IPS-NIHi11 (cell line): ENCODE measurements around the gene C1RL.
"Not testable (repeated sequence)": the region's sequence is repeated elsewhere in the genome, so short reads cannot be mapped to it uniquely, and the experiment has no call there.

Experiments
- DNase-seq: peaks from one replicate; pipeline ENCODE4 v3.0.0; 2012; ENCODE audit warnings: mixed read lengths, low spot score

The C1RL gene

DNA sequence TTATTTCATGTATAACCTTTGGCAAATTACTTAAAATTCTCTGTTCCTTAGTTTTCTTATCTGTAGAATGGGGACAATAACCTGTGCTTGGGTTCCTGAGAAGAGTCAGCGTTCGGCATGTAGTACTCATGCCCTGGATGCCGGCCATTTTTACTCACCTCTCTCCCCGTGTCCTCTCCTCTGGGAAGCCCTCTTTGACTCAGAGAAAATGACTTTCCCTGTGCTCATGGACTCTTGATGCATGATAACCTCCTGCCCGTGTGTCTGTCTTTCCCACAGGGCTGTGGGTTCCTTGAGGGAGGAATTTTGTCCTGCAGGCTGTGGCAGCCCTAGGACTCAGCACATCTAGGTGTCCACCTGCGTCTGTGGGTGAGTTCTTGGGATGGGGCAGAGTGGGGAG lies 5.8 kb upstream of the C1RL start:
- no peak for DNase-seq

DNA sequence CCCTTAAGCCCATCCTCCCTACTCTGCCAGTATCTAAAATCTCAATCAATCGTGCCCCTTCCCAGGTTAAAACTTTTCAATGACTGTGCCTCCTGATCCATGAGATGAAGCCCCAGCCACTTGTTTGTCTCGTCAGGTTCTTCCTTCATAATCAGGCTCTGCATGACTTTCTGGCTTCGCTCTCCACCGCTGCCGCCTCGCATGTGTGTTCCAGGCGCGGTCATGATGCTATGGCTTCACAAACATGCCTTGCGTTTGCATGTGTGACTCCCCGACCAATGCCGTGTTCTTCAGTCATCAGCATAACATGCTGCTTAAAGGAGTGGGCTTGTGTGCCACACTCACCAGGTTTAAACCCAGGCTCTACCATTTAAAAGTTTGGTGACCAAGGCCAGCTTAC lies 5.0 kb upstream of the C1RL start:
- DNase-seq, result no peak

DNA sequence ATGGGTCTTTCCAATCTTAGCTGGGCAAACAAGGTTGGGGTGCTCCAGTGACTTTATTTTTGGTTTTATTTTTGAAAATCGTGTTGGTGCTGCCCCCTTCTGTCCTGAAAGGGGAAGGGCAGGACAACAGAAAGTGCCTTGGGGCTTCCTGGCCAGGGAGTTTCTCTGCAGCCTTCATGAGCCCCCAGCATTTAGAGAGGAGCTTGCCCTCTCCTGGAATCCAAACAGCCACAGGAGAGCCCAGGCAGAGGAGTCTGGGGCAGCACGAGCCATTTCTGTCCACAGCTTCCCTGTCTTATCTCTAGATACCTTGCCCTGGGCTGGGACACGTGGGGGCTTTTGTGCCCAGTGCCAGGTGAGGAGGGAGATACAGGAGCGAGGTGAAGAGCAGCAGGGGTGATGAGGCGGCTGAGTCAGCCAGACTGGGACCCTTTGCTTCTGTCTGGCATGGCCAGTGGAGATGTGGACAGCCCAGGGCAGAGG lies 4.4 kb upstream of the C1RL start:
- peak; percentile 68 for DNase-seq

DNA sequence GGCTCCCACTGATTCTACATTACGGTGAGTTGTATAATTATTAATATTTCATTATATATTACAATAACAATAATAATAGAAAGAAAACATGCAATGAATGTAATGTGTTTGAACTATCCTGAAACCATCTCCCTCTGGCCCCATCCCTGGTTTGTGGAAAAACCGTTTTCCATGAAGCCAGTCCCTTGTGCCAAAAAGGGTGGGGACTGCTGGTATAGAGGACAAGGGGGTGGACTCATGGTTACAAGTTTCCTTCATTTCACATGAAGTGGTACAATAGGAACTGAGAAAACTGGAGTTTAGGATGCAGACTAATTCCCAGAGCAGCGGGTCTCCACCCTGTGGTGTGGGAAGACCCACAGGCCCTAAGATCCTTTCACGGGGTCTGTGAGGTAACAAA lies 3.0 kb upstream of the C1RL start:
- DNase-seq, result no peak

DNA sequence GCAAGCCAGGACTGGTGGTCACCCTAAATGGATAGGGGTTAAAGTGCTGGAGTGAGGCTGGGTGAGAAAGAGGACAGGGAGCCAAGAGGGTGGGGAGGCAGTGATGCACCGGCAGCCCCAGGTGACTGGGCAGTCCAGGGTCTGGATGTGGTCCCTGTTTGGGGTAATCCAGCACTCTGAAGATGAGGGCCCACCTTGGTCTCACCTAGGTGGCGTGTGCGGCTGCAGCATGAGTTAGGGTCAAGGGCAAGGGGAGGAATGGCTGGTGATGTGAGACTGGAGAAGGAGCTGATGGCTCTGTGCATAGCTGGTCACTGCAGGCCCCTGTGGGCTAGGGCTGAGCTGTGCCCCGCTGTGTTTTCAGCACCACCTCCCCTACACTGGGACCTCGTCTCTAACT lies 1.6 kb upstream of the C1RL start:
- DNase-seq, result no peak

DNA sequence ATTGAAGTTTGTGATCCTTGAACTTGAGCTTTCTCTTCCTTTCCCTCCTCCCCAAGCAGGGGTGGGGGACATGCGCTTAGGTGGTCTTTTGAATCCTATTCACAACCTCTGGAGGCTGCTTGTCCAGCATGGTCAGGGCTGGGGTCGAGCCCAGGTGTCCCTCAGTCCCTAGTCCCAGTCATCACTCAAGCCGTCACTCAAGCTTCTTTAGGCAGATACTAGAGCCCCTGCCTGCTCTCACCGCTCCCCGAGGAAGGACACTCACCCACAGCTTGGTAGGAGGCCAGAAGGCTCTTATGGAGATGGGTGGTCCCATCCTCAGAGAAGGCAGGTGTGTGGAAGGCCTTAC lies 532 bp upstream of the C1RL start:
- DNase-seq, result no peak

DNA sequence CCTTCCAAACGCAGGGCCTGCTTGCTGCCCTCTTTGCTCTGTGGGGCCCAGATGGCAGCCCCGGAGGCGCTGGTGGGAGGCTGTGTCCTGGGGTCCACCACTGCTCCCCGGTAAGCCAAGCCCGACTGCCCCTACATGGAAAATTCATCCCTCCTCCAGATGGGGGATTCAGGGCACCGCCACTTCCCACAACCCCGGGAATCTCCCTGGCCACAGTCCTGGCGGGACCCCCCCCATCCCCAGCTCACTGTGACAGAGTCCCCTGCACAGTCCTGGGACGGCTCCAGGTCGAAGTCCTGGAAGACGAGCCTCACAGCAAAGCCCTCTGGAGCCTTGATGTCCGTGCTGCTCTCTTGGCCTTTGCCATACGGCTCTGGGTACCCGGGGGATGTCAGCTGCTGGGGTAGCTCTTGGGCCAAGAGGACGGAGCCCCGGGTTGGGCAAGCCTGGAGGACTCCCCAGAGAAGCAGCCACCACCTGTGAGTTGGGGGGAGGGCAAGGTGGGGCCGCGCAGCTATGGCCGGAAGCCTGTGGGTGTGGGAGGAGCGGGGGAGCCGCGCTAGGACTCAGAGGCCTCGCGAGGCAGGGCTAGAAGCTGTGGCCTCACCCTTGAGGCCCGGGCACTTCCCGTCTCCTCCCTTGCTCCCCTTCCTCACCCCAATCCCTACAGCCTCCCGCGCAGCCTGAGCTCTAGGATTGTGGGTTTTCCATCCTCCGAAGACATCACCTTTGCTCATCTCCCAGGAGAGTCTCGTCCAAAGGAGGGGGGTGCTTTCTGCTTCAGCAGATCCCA lies 815 bp downstream of the C1RL start:
- peak; percentile 73 for DNase-seq

DNA sequence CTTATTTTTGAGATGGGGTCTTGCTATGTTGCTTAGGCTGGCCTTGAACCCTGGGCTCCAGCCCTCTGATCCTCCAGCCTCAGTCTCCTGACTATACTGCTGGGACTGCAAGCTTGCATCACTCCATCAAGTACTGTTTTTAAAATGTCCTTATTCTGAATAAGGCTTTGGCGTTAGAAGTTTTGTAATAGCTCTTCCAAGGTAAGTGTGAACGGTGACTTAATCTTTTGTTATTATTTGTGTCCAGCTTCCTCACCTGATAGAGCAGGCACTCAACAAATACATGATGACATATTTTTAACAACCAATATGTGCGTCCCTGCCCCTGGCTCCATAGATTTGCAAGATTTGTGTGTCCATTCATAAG lies 1.4 kb downstream of the C1RL start:
- DNase-seq, result no peak

DNA sequence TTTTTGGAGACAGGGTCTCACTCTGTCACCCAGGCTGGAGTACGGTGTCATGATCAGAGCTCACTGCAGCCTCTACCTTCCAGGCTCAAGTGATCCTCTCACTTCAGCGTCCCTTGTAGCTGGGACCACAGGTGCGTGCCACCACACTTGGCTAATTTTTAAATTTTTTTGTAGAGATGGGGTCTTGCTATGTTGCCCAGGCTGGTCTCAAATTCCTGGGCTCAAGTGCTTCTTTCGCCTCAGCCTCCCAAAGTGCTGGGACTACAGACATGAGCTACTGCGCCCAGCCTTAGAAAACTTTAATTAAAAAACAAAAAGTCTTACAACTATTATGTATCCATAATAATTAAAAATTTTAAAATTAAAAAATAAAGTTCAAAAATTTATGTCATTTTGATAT lies 1.8 kb downstream of the C1RL start:
- not testable (repeated sequence) for DNase-seq

DNA sequence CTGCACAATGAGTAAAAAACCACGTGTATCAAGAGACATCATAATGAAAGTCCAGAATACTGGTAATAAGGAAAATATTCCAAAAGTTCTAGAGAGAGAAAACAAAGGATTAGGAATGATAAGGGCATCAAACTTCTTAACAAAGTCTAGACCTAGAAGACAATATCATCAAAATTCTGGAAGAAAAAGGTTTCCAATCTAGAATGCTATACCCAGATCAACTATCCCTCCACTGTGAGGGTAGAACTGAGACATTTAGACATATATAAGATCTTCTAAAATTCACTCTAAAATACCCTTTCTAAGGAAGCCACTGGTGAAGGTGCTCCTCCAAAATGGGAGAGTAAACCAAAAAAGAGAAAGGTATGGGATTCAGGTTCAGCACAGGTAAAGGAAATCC lies 2.9 kb downstream of the C1RL start:
- no peak for DNase-seq

DNA sequence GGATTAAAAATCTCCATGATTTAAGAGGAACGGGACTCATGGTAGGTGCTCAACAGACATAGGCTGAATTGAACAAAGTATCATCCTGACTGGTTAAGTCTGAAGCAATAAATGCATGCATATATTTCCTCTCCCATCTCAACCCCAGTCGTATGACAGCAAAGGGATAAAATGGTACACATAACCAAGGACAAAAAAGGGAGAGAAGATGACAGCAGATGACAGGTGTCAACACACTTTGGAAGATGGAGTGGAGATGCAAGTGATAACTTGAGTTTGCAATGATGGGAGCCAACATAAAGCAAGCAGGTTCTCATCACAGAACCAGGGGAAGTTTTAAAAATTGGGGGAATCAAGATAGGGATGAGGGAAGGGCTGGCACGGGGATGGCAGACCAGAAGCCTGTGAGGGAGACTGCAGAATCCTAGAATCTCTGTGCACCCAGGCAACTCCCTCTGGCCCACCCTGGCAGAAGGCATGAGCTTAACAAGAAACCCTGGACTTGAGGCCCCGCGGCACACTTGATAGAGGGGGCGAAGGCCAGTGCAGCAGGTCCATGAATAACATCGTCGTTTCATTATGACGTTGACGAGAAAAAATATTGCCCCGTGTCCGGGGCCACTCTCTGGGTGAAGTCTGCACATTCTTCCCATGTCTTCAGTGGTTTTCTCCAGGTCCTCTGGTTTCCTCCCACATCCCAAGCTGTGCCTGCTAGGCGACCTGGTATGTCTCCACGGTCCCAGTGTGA lies 5.0 kb downstream of the C1RL start:
- no peak for DNase-seq

DNA sequence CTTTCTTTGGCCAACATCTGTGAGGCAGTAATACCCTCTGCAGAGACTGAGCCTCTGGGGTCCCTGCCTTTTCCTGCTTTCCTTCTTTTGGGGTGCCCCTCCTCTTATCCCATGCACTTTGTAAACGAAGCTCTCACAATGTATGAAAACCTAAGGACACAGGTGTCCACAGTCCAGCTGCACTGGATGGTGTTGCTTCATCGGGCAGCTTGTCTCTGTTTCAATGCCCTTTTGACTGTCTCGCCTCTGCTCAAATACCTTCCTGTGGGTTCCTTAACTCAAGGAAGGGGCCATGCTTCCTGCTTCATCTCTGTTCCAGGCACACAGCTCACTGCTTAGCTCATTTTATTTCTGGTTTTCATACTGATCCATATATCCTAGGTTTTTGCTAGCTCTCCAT lies 6.4 kb downstream of the C1RL start:
- DNase-seq, result no peak

DNA sequence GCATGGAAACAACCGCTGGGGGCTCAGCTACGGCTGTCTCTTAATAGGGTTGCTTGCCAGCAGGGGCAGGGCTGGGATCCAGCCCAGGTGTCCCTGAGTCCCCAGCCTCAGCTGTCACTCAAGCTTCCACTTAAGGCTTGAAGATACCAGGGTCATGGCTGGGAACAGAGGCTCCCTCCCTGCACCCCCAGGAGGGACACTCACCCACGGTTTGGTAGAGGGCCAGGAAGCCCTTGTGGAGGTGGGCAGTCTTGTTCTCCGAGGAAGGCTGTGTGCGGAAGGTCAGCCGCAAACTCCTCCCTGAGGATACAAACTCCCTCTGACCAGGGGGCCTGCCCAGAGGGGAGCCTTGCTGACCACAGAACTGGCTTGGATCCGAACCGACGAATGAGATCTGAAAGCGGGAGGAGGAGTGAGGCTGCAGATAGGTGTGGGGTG lies 7.3 kb downstream of the C1RL start:
- no peak for DNase-seq

DNA sequence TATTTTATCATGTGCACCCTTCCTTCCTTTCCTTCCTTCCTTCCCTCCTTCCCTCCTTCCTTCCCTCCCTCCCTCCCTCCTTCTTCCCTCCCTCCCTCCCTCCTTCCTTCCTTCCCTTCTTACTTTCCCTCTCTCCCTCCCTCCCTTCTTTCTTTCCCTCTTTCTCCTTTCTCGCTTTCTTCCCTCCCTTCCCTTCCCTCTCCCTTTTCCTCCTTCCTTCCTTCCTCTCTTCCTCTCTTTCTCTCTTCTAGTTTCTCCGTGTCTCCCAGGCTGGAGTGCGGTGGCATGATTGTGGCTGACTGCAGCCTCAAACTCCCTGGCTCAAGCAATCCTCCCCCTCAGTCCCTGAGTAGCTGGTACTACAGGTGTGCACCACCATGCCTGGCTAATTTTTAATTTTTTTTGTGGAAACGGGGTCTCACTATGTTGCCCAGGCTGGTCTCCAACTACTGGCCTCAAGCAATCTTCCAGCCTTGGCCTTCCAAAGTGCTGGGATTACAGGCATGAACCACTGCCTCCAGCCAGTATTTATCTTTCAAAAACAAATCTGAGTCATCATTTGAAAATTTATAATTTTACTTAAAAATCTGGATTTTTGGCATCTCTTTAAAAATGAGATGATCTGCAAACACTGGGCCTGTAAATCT lies 7.8 kb downstream of the C1RL start:
- DNase-seq, result no peak

DNA sequence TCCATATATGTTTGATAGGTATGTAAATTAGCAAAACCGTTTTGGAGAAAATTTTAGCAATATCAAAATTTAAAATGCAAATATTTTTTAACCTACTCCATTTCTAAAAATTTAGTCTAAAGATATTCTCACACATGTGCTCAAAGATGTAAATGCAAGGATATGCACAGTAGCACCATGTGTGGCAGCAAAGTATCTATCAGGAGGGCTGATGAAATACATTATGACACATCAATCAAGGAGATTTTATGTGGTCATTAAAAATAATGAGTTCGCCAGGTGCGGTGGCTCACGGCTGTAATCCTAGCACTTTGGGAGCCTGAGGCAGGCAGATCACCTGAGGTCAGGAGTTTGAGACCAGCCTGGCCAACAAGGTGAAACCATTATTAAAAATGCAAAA lies 8.8 kb downstream of the C1RL start:
- no peak for DNase-seq

DNA sequence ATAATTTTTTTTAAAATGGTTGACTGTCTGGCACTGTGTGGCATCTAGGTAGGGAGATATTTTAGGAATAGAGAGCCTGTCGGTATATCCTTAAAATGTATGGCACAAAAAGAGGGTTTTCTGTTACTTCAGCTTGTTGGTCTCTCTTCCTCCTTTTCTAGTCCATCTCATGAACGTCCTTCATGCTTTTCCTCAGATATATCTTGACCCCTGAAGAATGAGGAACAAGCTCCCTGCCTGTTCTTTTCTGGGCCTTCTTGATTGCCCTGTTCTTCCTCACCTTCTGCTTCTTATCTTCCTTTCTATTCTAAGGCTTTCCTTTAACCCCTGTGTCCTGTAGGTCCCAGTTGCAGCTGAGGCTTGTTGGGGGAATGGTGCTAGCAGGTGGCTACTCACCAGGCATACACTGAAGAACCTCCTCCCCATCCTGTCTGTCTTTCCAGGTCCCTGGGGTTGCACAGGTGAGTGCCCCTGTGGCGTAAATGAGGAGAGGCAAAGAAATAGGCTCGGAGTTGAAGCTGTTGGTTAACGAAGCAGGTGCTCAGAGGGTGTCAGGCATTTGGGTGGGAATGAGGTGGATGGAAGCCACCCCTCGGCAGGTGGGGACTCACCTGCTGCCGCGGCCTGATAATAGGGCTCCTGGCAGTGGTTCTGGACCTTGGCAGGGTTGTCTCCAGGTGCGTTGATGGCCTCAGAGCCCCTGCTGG lies 9.6 kb downstream of the C1RL start:
- DNase-seq, result no peak

DNA sequence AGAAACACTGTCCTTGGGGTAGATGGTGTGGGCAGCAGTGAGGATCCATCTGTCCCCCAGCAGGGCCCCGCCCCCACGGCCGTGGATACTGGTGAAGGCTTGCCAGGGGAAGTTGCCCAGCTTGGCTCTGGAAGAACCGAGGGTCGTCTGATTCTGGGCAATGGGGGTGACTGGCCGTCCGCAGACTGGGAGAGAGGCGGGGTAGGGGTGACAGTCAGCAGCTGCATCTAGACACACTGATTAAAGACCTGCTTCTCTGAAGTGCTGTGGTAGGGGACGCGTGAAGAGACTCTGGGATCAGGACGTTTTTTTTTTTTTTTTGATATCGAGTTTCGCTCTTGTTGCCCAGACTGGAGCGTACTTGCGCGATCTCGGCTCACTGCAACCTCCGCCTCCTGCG lies 12.0 kb downstream of the C1RL start:
- DNase-seq, result no peak

DNA sequence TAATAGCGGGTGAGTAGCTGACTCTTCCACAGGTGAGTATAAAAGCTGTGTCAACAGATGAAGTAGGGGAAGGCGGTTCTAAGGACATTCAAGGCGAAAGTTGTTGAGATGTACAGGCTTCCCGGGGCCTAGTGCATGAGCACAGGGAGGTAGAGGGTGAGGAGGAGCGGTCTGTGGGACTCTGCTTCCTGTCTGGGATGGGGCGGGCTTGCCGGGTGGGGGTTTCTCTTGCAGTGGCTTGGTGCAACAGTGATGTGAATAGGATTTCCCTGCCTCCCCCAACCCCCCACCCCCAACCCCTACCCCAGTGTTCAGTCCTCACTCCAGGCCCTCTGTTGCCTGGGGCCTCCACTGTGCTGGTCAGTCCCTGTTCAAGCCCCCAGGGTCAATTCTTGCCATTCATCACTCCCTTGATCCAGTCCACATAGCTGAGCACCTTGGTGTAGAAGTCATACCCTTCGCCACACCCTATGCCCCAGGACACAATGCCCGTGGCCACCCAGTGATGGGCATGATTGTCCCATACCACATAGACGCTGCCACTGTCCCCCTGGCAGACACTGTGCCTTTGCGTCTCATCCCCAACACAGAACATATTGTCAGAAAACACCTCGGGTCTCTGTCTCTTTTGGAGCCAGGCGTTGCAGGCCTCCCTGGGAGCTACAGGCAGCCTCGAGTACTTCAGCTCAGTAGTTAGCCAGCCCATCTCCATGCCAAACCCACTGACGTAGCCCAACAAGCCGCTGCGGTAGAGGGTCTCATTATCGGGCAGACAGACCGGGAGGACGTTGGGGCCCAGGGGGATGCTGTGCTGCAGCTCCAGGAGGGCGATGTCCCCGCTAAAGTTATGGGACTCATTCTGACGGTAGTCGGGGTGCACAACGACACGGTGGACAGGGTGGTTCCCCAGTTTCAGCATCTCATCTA lies 12.7 kb downstream of the C1RL start:
- DNase-seq, result no peak

DNA sequence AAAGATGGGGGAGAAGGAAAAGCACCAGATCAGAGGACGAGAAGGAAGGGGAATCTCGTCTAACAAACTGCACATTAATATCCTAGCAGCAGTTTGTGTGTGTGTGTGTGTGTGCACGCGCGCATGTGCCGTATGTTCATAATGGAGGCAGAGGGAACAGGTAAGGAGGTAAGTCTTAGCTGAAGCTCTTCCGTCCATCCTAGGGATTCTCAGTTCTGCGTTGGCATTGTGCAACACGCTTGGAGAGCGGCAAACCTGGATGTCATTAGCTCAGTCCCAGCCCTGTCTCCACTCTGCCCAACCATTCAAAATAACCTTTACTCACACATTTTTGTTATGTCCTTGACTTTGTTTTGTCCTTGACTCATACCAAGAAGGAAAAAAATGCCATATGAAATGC lies 15.1 kb downstream of the C1RL start:
- no peak for DNase-seq

DNA sequence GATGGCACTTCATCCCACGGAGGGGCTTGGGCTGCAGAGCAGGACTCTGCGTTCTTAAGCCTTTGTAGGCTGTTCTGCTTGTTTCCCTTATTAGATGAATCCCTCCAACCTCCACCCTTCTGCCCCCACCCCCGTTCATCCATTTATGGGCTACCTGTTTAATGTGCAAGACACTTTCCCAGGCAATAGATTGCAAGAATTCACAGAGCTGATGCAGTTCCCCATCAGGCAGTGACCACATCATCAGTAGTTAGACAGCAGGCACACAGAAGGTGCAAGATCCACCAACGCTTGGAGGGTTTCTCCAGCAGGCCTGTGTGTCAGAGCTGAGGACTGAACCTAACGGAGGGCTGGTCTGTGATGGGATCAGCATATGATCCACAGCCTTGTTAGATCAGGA lies 15.5 kb downstream of the C1RL start:
- no peak for DNase-seq

DNA sequence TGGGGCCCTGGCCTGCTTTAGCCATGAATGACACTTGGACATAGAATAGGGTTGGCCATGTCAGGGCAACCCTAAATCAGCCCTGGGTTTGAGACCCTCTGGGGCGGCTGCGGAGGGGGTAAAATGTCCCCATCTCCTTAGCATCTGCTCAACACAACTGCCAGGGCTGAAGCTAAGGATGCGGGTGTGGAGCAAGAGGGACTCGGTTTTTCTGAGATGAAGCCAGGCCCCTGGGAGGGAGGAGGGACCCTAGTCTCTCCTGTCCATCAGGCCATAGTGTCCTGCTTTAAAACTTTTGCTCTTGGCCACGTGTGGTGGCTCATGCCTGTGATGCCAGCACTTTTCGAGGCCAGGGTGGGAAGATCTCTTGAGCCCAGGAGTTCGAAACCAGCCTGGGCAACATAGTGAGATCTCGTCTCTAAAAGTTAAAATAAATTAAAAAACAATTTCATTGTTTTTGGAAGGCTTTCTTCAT lies 16.0 kb downstream of the C1RL start:
- no peak for DNase-seq
